Aorta (tissue), 5 donors: ENCODE results near the gene SDS. TPM values are rescaled to one million over a fixed set of nuclear protein-coding genes. Genes with fewer than 3 reads are reported as not detected.
"Not testable (repeated sequence)": the region's sequence is repeated elsewhere in the genome, so short reads cannot be mapped to it uniquely, and the experiment has no call there.

ENCODE experiments used
- ATAC-seq: fragments of 200-7000 bp; cut with Tn5 transposase; one replicate; pipeline ENCODE4 v1.9.1; 2022; ENCODE audit warnings: moderate library complexity; ENCODE audit not compliant: low FRiP score
- DNase-seq, 2 donors: peaks; one replicate each; pipeline ENCODE4 v3.0.0-alpha.2; 2020
- H3K27ac ChIP-seq, 2 donors: one replicate each; pipeline ENCODE4 v1.5.1; 2013; ENCODE audit warnings: low read length in 2 of 2, mild to moderate bottlenecking in 2 of 2, moderate library complexity in 2 of 2, control low read depth in 1 of 2, inconsistent platforms in 1 of 2, low read depth in 1 of 2
- H3K27me3 ChIP-seq, 2 donors: one replicate each; pipeline ENCODE4 v1.6.1; 2013; ENCODE audit warnings: control low read depth in 1 of 2, low read length in 1 of 2, mild to moderate bottlenecking in 1 of 2, moderate library complexity in 1 of 2; ENCODE audit not compliant: insufficient read depth in 2 of 2, control insufficient read depth in 1 of 2
- H3K36me3 ChIP-seq, 2 donors: one replicate each; pipeline ENCODE4 v1.6.1; 2013; ENCODE audit warnings: control low read depth in 1 of 2, low read length in 1 of 2, mild to moderate bottlenecking in 1 of 2; ENCODE audit not compliant: insufficient read depth in 2 of 2, control insufficient read depth in 1 of 2
- H3K4me1 ChIP-seq, 2 donors: one replicate each; pipeline ENCODE4 v1.6.1; 2013; ENCODE audit warnings: low read length in 2 of 2, control low read depth in 1 of 2, mild to moderate bottlenecking in 1 of 2, moderate library complexity in 1 of 2; ENCODE audit not compliant: insufficient read depth in 2 of 2, control insufficient read depth in 1 of 2
- H3K4me3 ChIP-seq, 2 donors: one replicate each; pipeline ENCODE4 v1.5.1; 2013; ENCODE audit warnings: low read length in 2 of 2, control low read depth in 1 of 2, mild to moderate bottlenecking in 1 of 2
- H3K9me3 ChIP-seq: one replicate; pipeline ENCODE4 v1.6.1; 2013; ENCODE audit warnings: mild to moderate bottlenecking, low read length; ENCODE audit not compliant: control insufficient read depth
- WGBS, 2 donors: extraction: QIAGEN DNeasy Blood & Tissue Kit; methylation state at CpG; one replicate each; pipeline ENCODE4 v1.1.7; 2013; 5-methylcytosine and 5-hydroxymethylcytosine counted together
- intact Hi-C, 2 donors: fragments of 100-400 bp; cut with DNase I; formaldehyde crosslinking; loops; one replicate each; pipeline versions ENCODE4 v1.14.2 to v1.15.0; 2022
- polyA plus RNA-seq, 2 donors: library from polyadenylated mRNA; stranded (reverse); fragments of 200-250 nt; gene quantifications; one replicate each; pipeline ENCODE4 v1.2.3, GENCODE V29; 2013
- total RNA-seq, 2 donors: library from RNA; stranded (reverse); fragmentation: NEBNext Ultra II Directional; extraction: Animal tissue kit (Norgen Biotek cat#: 25700); gene quantifications; one replicate each; pipeline ENCODE4 v1.2.1, GENCODE V29; 2021
- donor health status: healthy with polysubstance abuse.
- donor health status: Bipolar disorder and iron deficiency.
- donor health status: DM: no; HTN: no; CAD: no.
- donor health status: DM: no; HTN: no; CAD: no.
- donor health status: DM: yes; HTN: yes; CAD: no.

Gene SDS
- total and polyA plus RNA-seq, 4 donors, result 1.0 to 9.9 (median 3.1) TPM

- ATAC-seq, result peak; percentile 54
- no peaks in the 10 kb centered on the region for H3K27me3 ChIP-seq
- 30 to 31% methylated on average over 11 of the region's 11 CpGs for WGBS, 2 donors
- intact Hi-C loops, result loop anchor here (2.0 to 5.0 kb wide), 2 partner anchors 25 to 162 kb away; partner anchors contain the start of gene SLC8B1 (in 1 of the 2)
- H3K27ac ChIP-seq, result peak overlapping the region in 1 of 2 donors; percentile 75
- no peaks in the 10 kb centered on the region for H3K4me1 ChIP-seq
- DNase-seq, result peak; percentile 74 to 85
- no peaks in the 10 kb centered on the region for H3K9me3 ChIP-seq
- H3K36me3 ChIP-seq, result no peaks in the 10 kb centered on the region
- H3K4me3 ChIP-seq, result peak overlapping the region; percentile 28 to 90
Observed at GRCh38 chr12:113359133-113359938, 44.4 kb downstream of the SDS start.

- intact Hi-C loops, result loop anchor here (2.0 to 5.0 kb wide), 2 partner anchors 24 to 161 kb away; partner anchors contain the start of gene SLC8B1 (in 1 of the 2)
- no peaks in the 10 kb centered on the region for H3K36me3 ChIP-seq
- WGBS, 2 donors, result 0% methylated on average over 58 to 67 of the region's 67 CpGs
- H3K27ac ChIP-seq, result peak within 1 kb of the TSS; percentile 3 to 75
- no peaks in the 10 kb centered on the region for H3K4me1 ChIP-seq
- ATAC-seq (peak; percentile 97), DNase-seq (peak; percentile 97 to 98)
- peak within 1 kb of the TSS; percentile 28 to 90 for H3K4me3 ChIP-seq
- H3K9me3 ChIP-seq, result no peaks in the 10 kb centered on the region
- no peaks in the 10 kb centered on the region for H3K27me3 ChIP-seq
Observed at GRCh38 chr12:113358381-113359132, 45.1 kb downstream of the SDS start, which contains the start of gene PLBD2. TSS of gene PLBD2 (plus strand) at chr12:113358587. CDS start at chr12:113358601, 14 bp downstream.

- 85 to 91% methylated on average over 7 of the region's 7 CpGs for WGBS, 2 donors
- DNase-seq, H3K4me3 ChIP-seq, H3K4me1 ChIP-seq, H3K9me3 ChIP-seq, intact Hi-C loops, ATAC-seq, H3K27ac ChIP-seq, H3K36me3 ChIP-seq, H3K27me3 ChIP-seq: not testable (repeated sequence)
Observed at GRCh38 chr12:113354192-113354591, 49.5 kb downstream of the SDS start.

DNA sequence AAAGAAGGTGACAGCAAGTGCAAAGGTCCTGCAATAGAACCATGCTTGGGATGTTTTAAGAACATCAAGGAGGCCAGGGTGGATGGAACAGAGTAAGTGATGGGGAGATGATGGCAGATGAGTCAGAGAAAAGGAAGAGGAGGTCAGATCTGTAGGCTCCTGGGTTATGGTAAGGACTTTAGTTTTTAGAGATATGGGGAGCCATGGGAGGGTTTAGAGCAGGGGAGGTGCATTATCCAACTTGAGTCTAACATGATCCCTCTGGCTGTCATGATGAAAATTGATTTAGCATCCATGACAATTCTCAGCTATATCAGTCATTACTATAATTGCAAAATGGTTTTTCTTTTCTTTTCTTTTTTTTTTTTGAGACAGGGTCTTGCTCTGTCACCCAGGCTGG, 52.6 kb downstream of the SDS start:
- DNase-seq (no peak), ATAC-seq (no peak)
- Histone ChIP-seq H3K9me3 (no peaks in the 10 kb centered on the region), H3K27ac (no peak overlapping the region), H3K4me1 (no peaks in the 10 kb centered on the region), H3K27me3 (no peaks in the 10 kb centered on the region), H3K4me3 (no peak overlapping the region), H3K36me3 (no peaks in the 10 kb centered on the region)
- intact Hi-C loops, result no loop called here

DNA sequence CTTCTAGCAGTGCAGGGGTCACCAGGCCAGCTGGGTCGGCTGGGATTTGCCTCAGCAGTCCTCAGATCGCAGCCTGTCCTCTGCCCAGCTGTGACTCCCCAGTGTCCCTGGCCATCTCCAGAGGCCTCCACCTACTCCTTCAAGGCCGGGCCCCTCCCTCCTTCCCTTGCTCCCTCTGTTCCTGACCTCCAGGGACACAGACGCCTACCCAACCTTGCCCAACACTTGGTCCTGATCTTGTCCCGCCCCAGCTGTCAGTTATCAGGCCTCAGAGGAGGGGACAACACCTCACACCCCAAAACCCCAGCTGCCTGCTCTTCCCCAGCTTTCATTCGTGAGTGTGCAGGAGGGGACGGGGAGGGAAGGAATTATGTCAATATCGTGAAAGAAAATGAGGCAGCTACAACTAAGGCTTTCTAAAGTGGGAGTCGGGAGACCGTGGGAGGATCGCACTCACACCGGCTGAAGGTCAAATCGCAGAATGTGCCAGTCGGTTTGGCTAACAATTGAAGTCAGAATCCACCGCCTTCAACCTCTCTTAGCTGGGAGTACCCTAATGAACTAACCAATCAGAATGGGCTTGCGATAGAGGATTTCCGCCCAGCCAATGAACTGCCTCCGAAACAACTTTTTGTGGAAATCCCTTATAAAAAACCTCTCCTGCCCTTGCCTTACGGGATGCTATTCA, 54.7 kb downstream of the SDS start:
- Histone ChIP-seq H3K4me3 (no peak overlapping the region), H3K9me3 (no peaks in the 10 kb centered on the region), H3K27ac (no peak overlapping the region), H3K4me1 (no peaks in the 10 kb centered on the region), H3K36me3 (no peaks in the 10 kb centered on the region), H3K27me3 (no peaks in the 10 kb centered on the region)
- 55 to 60% methylated on average over 19 of the region's 19 CpGs for WGBS, 2 donors
- ATAC-seq (no peak), DNase-seq (no peak)
- intact Hi-C loops, result no loop called here

- H3K4me3 ChIP-seq, result no peak overlapping the region
Observed at GRCh38 chr12:113347892-113348291, 55.8 kb downstream of the SDS start.

GRCh38 chr12:113347107-113347506, 56.6 kb downstream of the SDS start:
- no peak overlapping the region for H3K4me3 ChIP-seq
- no peak overlapping the region for H3K27ac ChIP-seq
- no peaks in the 10 kb centered on the region for H3K4me1 ChIP-seq
- WGBS, 2 donors, result 87 to 94% methylated on average over 3 of the region's 3 CpGs
- H3K27me3 ChIP-seq, result no peaks in the 10 kb centered on the region
- no peak for DNase-seq
- H3K9me3 ChIP-seq, result no peaks in the 10 kb centered on the region
- H3K36me3 ChIP-seq, result no peaks in the 10 kb centered on the region
- ATAC-seq, result no peak
- intact Hi-C loops, result no loop called here

More at GRCh38 chr12:113347892-113348291, 55.8 kb downstream of the SDS start:
- ATAC-seq (no peak), DNase-seq (no peak)
- Histone ChIP-seq H3K36me3 (no peaks in the 10 kb centered on the region), H3K27me3 (no peaks in the 10 kb centered on the region), H3K9me3 (no peaks in the 10 kb centered on the region), H3K27ac (no peak overlapping the region), H3K4me1 (no peaks in the 10 kb centered on the region)
- WGBS, 2 donors, result 82 to 86% methylated on average over 2 of the region's 2 CpGs
- intact Hi-C loops, result no loop called here

DNA sequence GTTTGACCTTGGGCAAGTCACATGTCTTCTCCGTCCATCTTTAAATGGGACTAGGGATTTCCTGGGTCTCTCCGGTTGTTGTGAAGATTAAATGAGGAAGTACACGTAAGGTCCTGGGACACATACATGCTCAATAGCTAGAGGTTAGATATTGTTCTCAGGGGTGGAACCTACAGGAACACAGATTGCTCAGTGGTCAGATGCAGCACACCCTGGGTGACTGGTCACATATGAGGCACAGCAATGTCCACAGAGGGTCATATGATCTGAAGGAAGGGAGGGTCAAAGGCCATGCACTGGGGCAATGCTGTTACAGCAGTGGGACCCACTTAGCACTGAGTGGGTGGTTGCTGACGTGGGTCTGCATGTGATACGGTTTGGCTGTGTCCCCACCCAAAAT, 57.3 kb downstream of the SDS start:
- 82 to 90% methylated on average over 5 of the region's 5 CpGs for WGBS, 2 donors
- no peak for DNase-seq
- intact Hi-C loops, result no loop called here
- ATAC-seq, result no peak
- Histone ChIP-seq H3K4me3 (no peak overlapping the region), H3K27me3 (no peaks in the 10 kb centered on the region), H3K9me3 (no peaks in the 10 kb centered on the region), H3K4me1 (no peaks in the 10 kb centered on the region), H3K36me3 (no peaks in the 10 kb centered on the region), H3K27ac (no peak overlapping the region)
